DOHH2 (cell line): ENCODE measurements around the gene RALA.
A peak's percentile ranks its signal among the peaks of the same experiment; 100 is the strongest.

Source experiments
- H3F3A ChIP-seq: fragments of 200-600 bp; sonication (generic), shearing (Covaris generic); 2 replicates; pipeline ENCODE4 v1.6.0; 2016; ENCODE audit warnings: antibody characterized with exemption, mild to moderate bottlenecking; ENCODE audit not compliant: control insufficient read depth, insufficient read depth
- H3K27ac ChIP-seq: fragments of 200-600 bp; sonication (generic); 2 replicates; pipeline ENCODE4 v1.5.1; 2014; ENCODE audit warnings: low read depth, mild to moderate bottlenecking, low read length, moderate library complexity
- H3K27me3 ChIP-seq: fragments of 200-600 bp; sonication (generic); 2 replicates; pipeline ENCODE4 v1.6.1; 2014; ENCODE audit warnings: mild to moderate bottlenecking, low read length, mixed read lengths; ENCODE audit not compliant: control insufficient read depth
- H3K36me3 ChIP-seq: fragments of 200-600 bp; sonication (generic); 2 replicates; pipeline ENCODE4 v1.6.1; 2014; ENCODE audit warnings: mild to moderate bottlenecking, low read length, moderate library complexity, mixed read lengths; ENCODE audit not compliant: control insufficient read depth
- H3K4me1 ChIP-seq: fragments of 200-600 bp; sonication (generic); 2 replicates; pipeline ENCODE4 v1.6.1; 2014; ENCODE audit warnings: mild to moderate bottlenecking, low read length, mixed read lengths; ENCODE audit not compliant: control insufficient read depth
- H3K4me2 ChIP-seq: fragments of 200-600 bp; sonication (generic); 2 replicates; pipeline ENCODE4 v1.6.0; 2014; ENCODE audit warnings: mild to moderate bottlenecking, low read length, moderate library complexity
- H3K4me3 ChIP-seq: fragments of 200-600 bp; sonication (generic); 2 replicates; pipeline ENCODE4 v1.5.1; 2014; ENCODE audit warnings: mild to moderate bottlenecking, low read length, mixed read lengths
- H3K79me2 ChIP-seq: fragments of 200-600 bp; sonication (generic); 2 replicates; pipeline ENCODE4 v1.6.1; 2014; ENCODE audit warnings: mild to moderate bottlenecking, low read length, mixed read lengths; ENCODE audit not compliant: control insufficient read depth
- H3K9me2 ChIP-seq: fragments of 200-600 bp; sonication (generic); replicated peaks from 2 replicates; pipeline ENCODE4 v1.6.1; 2014; ENCODE audit warnings: mild to moderate bottlenecking, low read length, mixed read lengths; ENCODE audit not compliant: control insufficient read depth
- H3K9me3 ChIP-seq: fragments of 200-600 bp; sonication (generic); 2 replicates; pipeline ENCODE4 v1.6.1; 2014; ENCODE audit warnings: antibody characterized with exemption, low read length, mixed read lengths; ENCODE audit not compliant: control insufficient read depth, insufficient read depth
- H4K20me1 ChIP-seq: fragments of 200-600 bp; sonication (generic); 2 replicates; pipeline ENCODE4 v1.6.0; 2014; ENCODE audit warnings: low read depth, mild to moderate bottlenecking, antibody characterized with exemption, low read length, moderate library complexity; ENCODE audit not compliant: control insufficient read depth, insufficient read depth
- CTCF ChIP-seq: fragments of 200-600 bp; sonication (generic); IDR thresholded peaks from one replicate; pipeline ENCODE4 v1.5.1; 2014; ENCODE audit warnings: antibody characterized with exemption, mild to moderate bottlenecking, low read depth, low read length; ENCODE audit not compliant: poor library complexity, severe bottlenecking
- EZH2phosphoT487 ChIP-seq: fragments of 200-600 bp; sonication (generic); IDR thresholded peaks from 2 replicates; pipeline ENCODE4 v1.6.1; 2017; ENCODE audit warnings: borderline replicate concordance, mild to moderate bottlenecking, antibody characterized with exemption, low read length, moderate library complexity, mixed read lengths

The RALA gene

GRCh38 chr7:39623047-39623731 lies at the start of gene RALA:
Gene RALA, plus strand, starts transcription at chr7:39623572. Its CDS starts 63,096 bp downstream, at chr7:39686668.
- peak within 1 kb of the TSS; percentile 92 for H3K4me2 ChIP-seq
- H3K9me3 ChIP-seq = no peaks in the 10 kb centered on the region
- H3F3A ChIP-seq = peaks cover 13% of the 10 kb centered on the region
- H3K4me1 ChIP-seq = peaks cover 46% of the 10 kb centered on the region
- no peaks in the 10 kb centered on the region for H3K9me2 ChIP-seq
- H4K20me1 ChIP-seq = peaks cover 18% of the 10 kb centered on the region
- H3K27me3 ChIP-seq = no peaks in the 10 kb centered on the region
- peak within 1 kb of the TSS; percentile 73 for H3K4me3 ChIP-seq
- peaks cover 64% of the 10 kb centered on the region for H3K79me2 ChIP-seq
- TF ChIP-seq EZH2phosphoT487 (no peak), CTCF (no peak)
- H3K36me3 ChIP-seq = peaks cover 7% of the 10 kb centered on the region
- H3K27ac ChIP-seq = peak within 1 kb of the TSS; percentile 49

DNA sequence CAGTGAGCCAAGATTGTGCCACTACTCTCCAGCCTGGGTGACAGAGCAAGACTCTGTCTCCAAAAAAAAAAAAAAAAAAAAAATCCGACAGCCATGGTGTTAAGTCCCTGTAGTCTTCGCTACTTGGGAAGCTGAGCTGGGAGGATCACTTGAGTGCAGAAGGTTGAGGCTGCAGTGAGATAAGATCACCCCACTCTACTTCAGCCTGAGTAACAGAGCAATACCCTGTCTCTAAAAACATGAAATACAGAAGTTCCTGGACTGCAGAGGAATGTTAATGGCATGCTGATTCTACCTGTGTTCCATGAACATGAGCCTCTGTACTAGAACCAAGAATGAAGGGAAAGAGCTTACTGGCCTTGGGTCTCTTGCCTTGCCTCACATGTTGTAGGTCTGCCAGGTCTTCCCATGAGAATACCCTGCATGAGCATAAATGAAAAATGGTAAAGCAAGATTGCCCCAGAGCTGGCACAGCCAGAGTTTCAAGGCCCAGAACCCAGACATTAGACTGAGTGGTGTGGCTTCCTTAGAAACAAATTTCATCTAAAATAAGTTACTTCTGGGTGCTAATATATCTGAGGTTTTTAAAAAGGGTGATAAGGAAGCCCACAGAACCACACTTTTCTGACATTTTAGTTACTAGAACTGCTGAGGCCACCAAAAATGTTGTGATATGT lies 48.6 kb upstream of the RALA start:
- Histone ChIP-seq H3K9me3 (no peaks in the 10 kb centered on the region), H3K36me3 (peaks cover 36% of the 10 kb centered on the region), H3K9me2 (no peaks in the 10 kb centered on the region), H3K4me3 (no peak overlapping the region), H3K79me2 (peaks cover 6% of the 10 kb centered on the region), H3K4me1 (no peaks in the 10 kb centered on the region), H4K20me1 (no peaks in the 10 kb centered on the region), H3F3A (no peaks in the 10 kb centered on the region), H3K27me3 (no peaks in the 10 kb centered on the region), H3K27ac (no peak overlapping the region), H3K4me2 (no peak overlapping the region)
- TF ChIP-seq CTCF = no peak

DNA sequence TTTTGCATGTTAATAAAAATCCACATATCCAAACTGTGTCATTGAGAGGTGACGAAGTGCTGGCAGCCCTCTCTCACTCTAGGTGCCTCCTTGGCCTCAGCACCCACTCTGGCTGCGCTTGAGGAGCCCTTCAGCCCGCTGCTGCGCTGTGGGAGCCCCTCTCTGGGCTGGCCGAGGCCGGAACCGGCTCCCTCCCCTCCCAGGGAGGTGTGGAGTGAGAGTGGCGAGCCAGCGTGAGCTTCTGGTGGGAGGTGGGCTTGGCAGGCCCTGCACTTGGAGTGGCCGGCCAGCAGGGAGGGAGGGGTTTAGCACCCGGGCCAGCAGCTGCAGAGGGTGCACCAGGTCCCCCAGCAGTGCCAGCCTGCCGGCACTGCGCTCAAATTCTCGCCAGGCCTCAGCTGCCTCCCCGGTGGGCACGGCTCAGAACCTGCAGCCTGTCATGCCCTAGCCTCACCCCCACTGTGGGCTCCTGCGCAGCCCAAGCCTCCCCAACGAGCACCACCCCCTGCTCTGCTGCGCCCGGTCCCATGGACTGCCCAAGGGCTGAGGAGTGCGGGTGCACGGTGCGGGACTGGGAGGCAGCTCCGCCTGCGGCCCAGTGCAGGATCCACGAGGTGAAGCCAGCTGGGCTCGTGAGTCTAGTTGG lies 46.0 kb upstream of the RALA start:
- Histone ChIP-seq H3F3A (0 out of 2 replicates have a peak, but pooled peaks cover 3% of the 10 kb centered on the region), H3K27ac (no peak overlapping the region), H3K4me2 (no peak overlapping the region), H3K4me1 (peaks cover 10% of the 10 kb centered on the region), H3K27me3 (no peaks in the 10 kb centered on the region), H3K36me3 (peaks cover 17% of the 10 kb centered on the region), H3K9me2 (no peaks in the 10 kb centered on the region), H3K4me3 (no peak overlapping the region), H4K20me1 (no peaks in the 10 kb centered on the region), H3K79me2 (no peaks in the 10 kb centered on the region), H3K9me3 (no peaks in the 10 kb centered on the region)
- no peak for TF ChIP-seq CTCF
- no peak for TF ChIP-seq EZH2phosphoT487
